IMR-90 (cell line): Measurements from ENCODE around the gene PSME4. TPM values are rescaled to one million over a fixed set of nuclear protein-coding genes. Genes with fewer than 3 reads are reported as not detected.

ENCODE experiments used
- ATAC-seq: fragments of 200-7000 bp; cut with Tn5 transposase; 2 replicates; pipeline ENCODE4 v1.9.1; 2020; ENCODE audit warnings: low read depth, mild to moderate bottlenecking, moderate library complexity
- BruUV-seq: library from RNA; stranded (reverse); fragments of 400-500 nt; replicated peaks from 2 replicates; lab custom pipeline; 2021; lab: Mats Ljungman, UMichigan
- CTCF ChIA-PET: fragments of 300-600 bp; formaldehyde crosslinking; extraction: SDS; loops from one replicate; lab custom pipeline; 2021; ENCODE audit warnings: antibody characterized with exemption; lab: Yijun Ruan, JAX
- POLR2A ChIA-PET: fragments of 300-600 bp; sonication (Branson Sonifier 250); formaldehyde crosslinking; loops from one replicate; lab custom pipeline; 2022; ENCODE audit warnings: antibody characterized with exemption; ENCODE audit not compliant: unreplicated experiment; lab: Charles Lee
- DNase-seq: peaks from one replicate; pipeline ENCODE4 v3.0.0; 2013
- H2AFZ ChIP-seq: replicated peaks from 2 replicates; pipeline ENCODE3; 2013; ENCODE audit warnings: low read length, mild to moderate bottlenecking; ENCODE audit not compliant: poor library complexity
- H2AK5ac ChIP-seq: 2 replicates; pipeline ENCODE4 v1.6.1; 2013; ENCODE audit warnings: low read depth, low read length, inconsistent platforms
- H2AK9ac ChIP-seq: replicated peaks from 2 replicates; pipeline ENCODE3; 2013; ENCODE audit warnings: mild to moderate bottlenecking, low read depth, low read length, moderate library complexity; ENCODE audit not compliant: poor library complexity
- H2BK120ac ChIP-seq: 2 replicates; pipeline ENCODE4 v1.6.1; 2013; ENCODE audit warnings: low read depth, low read length, inconsistent platforms
- H2BK15ac ChIP-seq: 3 replicates; pipeline ENCODE4 v1.6.1; 2013; ENCODE audit warnings: low read depth, low read length, inconsistent platforms
- H2BK20ac ChIP-seq: 2 replicates; pipeline ENCODE4 v1.6.1; 2013; ENCODE audit warnings: low read depth, mild to moderate bottlenecking, inconsistent platforms, low read length, moderate library complexity
- H2BK5ac ChIP-seq: 2 replicates; pipeline ENCODE4 v1.6.1; 2013; ENCODE audit warnings: mild to moderate bottlenecking, low read depth, low read length, inconsistent platforms; ENCODE audit not compliant: poor library complexity, severe bottlenecking
- H3K14ac ChIP-seq: replicated peaks from 2 replicates; pipeline ENCODE4 v1.6.1; 2013; ENCODE audit warnings: low read depth, low read length, inconsistent platforms
- H3K18ac ChIP-seq: 2 replicates; pipeline ENCODE4 v1.6.1; 2013; ENCODE audit warnings: low read depth, low read length, control low read depth
- H3K23ac ChIP-seq: 2 replicates; pipeline ENCODE4 v1.6.1; 2013; ENCODE audit warnings: low read depth, low read length, inconsistent platforms
- H3K27ac ChIP-seq: 2 replicates; pipeline ENCODE4 v1.5.1; 2013; ENCODE audit warnings: mild to moderate bottlenecking, control low read depth, low read length; ENCODE audit not compliant: insufficient read depth
- H3K27me3 ChIP-seq: 2 replicates; pipeline ENCODE4 v1.6.1; 2013; ENCODE audit warnings: low read length; ENCODE audit not compliant: control insufficient read depth, insufficient read depth
- H3K36me3 ChIP-seq: 2 replicates; pipeline ENCODE4 v1.6.1; 2013; ENCODE audit warnings: low read length, mixed read lengths; ENCODE audit not compliant: control insufficient read depth, insufficient read depth
- H3K4ac ChIP-seq: 2 replicates; pipeline ENCODE4 v1.6.1; 2013; ENCODE audit warnings: low read depth, low read length, inconsistent platforms
- H3K4me1 ChIP-seq: 2 replicates; pipeline ENCODE4 v1.6.1; 2013; ENCODE audit warnings: low read length, mixed read lengths; ENCODE audit not compliant: control insufficient read depth, insufficient read depth
- H3K4me2 ChIP-seq: 2 replicates; pipeline ENCODE4 v1.6.1; 2013; ENCODE audit warnings: low read depth, mild to moderate bottlenecking, control low read depth, low read length, moderate library complexity
- H3K4me3 ChIP-seq: 2 replicates; pipeline ENCODE4 v1.5.1; 2013; ENCODE audit warnings: low read depth, mild to moderate bottlenecking, control low read depth, low read length, moderate library complexity; ENCODE audit not compliant: insufficient read depth
- H3K56ac ChIP-seq: 2 replicates; pipeline ENCODE4 v1.6.1; 2013; ENCODE audit warnings: low read length, inconsistent platforms; ENCODE audit not compliant: insufficient read depth; ENCODE audit errors: extremely low read depth
- H3K79me1 ChIP-seq, 2 experiments: 2 replicates each; pipeline ENCODE4 v1.6.1; 2013; ENCODE audit warnings: low read length in 2 of 2, inconsistent platforms in 1 of 2, low read depth in 1 of 2
- H3K9ac ChIP-seq: 2 replicates; pipeline ENCODE4 v1.6.1; 2013; ENCODE audit warnings: low read depth, low read length, control low read depth
- H3K9me1 ChIP-seq: 2 replicates; pipeline ENCODE4 v1.6.1; 2013; ENCODE audit warnings: low read length, inconsistent platforms; ENCODE audit not compliant: insufficient read depth
- H3K9me3 ChIP-seq: 2 replicates; pipeline ENCODE4 v1.6.1; 2013; ENCODE audit warnings: low read length; ENCODE audit not compliant: control insufficient read depth, insufficient read depth
- H4K20me1 ChIP-seq: 2 replicates; pipeline ENCODE4 v1.6.1; 2013; ENCODE audit warnings: low read length, inconsistent platforms; ENCODE audit not compliant: insufficient read depth
- H4K5ac ChIP-seq: 2 replicates; pipeline ENCODE4 v1.6.1; 2013; ENCODE audit warnings: mild to moderate bottlenecking, low read depth, low read length, control low read depth
- H4K8ac ChIP-seq, 2 experiments: 2 replicates each; pipeline ENCODE4 v1.6.1; 2013; ENCODE audit warnings: low read depth in 2 of 2, low read length in 2 of 2, control low read depth in 1 of 2, inconsistent platforms in 1 of 2
- H4K91ac ChIP-seq: 2 replicates; pipeline ENCODE4 v1.6.1; 2013; ENCODE audit warnings: low read depth, low read length, inconsistent platforms; ENCODE audit not compliant: insufficient read depth
- CEBPB ChIP-seq: IDR thresholded peaks from 2 replicates; pipeline ENCODE4 v1.6.1; 2012; ENCODE audit warnings: low read depth, low read length, improper control_type of control experiment
- FOS ChIP-seq: fragments of 150-350 bp; IDR thresholded peaks from 2 replicates; pipeline ENCODE4 v1.6.1; 2016; ENCODE audit warnings: low read depth, low read length
- MAFK ChIP-seq: IDR thresholded peaks from 2 replicates; pipeline ENCODE4 v1.6.1; 2012; ENCODE audit warnings: low read depth, low read length, improper control_type of control experiment
- MAZ ChIP-seq: IDR thresholded peaks from 2 replicates; pipeline ENCODE4 v1.6.1; 2012; ENCODE audit warnings: low read depth, mild to moderate bottlenecking, low read length, improper control_type of control experiment, moderate library complexity, borderline replicate concordance
- MXI1 ChIP-seq: IDR thresholded peaks from 2 replicates; pipeline ENCODE4 v1.6.1; 2012; ENCODE audit warnings: low read depth, mild to moderate bottlenecking, low read length, moderate library complexity, borderline replicate concordance
- NFE2L2 ChIP-seq: fragments of 150-350 bp; IDR thresholded peaks from 2 replicates; pipeline ENCODE4 v1.6.1; 2016; ENCODE audit warnings: low read depth, mild to moderate bottlenecking, low read length
- POLR2A ChIP-seq: IDR thresholded peaks from 2 replicates; pipeline ENCODE4 v1.6.1; 2012; ENCODE audit warnings: mild to moderate bottlenecking, low read depth, low read length
- RAD21 ChIP-seq: IDR thresholded peaks from 2 replicates; pipeline ENCODE4 v1.6.1; 2012; ENCODE audit warnings: low read length, improper control_type of control experiment
- RCOR1 ChIP-seq: IDR thresholded peaks from 2 replicates; pipeline ENCODE4 v1.6.1; 2012; ENCODE audit warnings: mild to moderate bottlenecking, low read length, improper control_type of control experiment; ENCODE audit not compliant: insufficient replicate concordance
- SMC3 ChIP-seq: fragments of 150-350 bp; IDR thresholded peaks from 2 replicates; pipeline ENCODE4 v1.6.1; 2016; ENCODE audit warnings: low read depth, mild to moderate bottlenecking, antibody characterized with exemption, low read length, moderate library complexity
- WGBS, 2 experiments: methylation state at CpG; one replicate each; pipeline versions ENCODE4 v1.1.5 to v1.1.7; 2013; ENCODE audit warnings: missing lambda C conversion rate in 2 of 2; ENCODE audit not compliant: insufficient read length in 1 of 2; ENCODE audit errors: extremely low coverage in 2 of 2; 5-methylcytosine and 5-hydroxymethylcytosine counted together
- dilution Hi-C: fragments of 300-500 bp; cut with HindIII; formaldehyde crosslinking; loops from one replicate; pipeline ENCODE4 v1.14.3; 2018; ENCODE audit warnings: low sequenced_read_pairs; ENCODE audit not compliant: unreplicated experiment
- in situ Hi-C: fragments of 300-500 bp; cut with MboI; formaldehyde crosslinking; loops from 3 replicates; pipeline ENCODE4 v1.14.3; 2019; ENCODE audit warnings: low sequenced_read_pairs, inconsistent platforms, mixed read lengths
- intact Hi-C: fragments of 100-400 bp; cut with micrococcal nuclease; formaldehyde crosslinking; loops from 2 replicates; pipeline ENCODE4 v1.10.0; 2022
- polyA plus RNA-seq, 3 experiments: library from polyadenylated mRNA; depleted of rRNA; stranded (reverse); fragments of >200 nt; gene quantifications; 2 replicates each; pipeline ENCODE4 v1.2.3, GENCODE V29; 2012; ENCODE audit warnings: low replicate concordance in 1 of 3
- total RNA-seq: library from RNA; depleted of rRNA; stranded (reverse); fragments of >200 nt; gene quantifications from 2 replicates; pipeline ENCODE4 v1.2.3, GENCODE V29; 2012
- TF ChIP-seq, protein P1 (sequence below): conservative IDR thresholded peaks from 2 replicates; pipeline ENCODE4 v1.5.1; 2012; ENCODE audit warnings: mild to moderate bottlenecking, low read depth, low read length, improper control_type of control experiment
- TF ChIP-seq, protein P2 (sequence below): fragments of 150-350 bp; IDR thresholded peaks from 2 replicates; pipeline ENCODE4 v1.6.1; 2017; ENCODE audit warnings: mild to moderate bottlenecking, antibody characterized with exemption, low read length, low read depth

The PSME4 gene
- total and polyA plus RNA-seq, 2 of the 4 experiments (the other 2 are of a cell fraction): 28.2 to 61.3 TPM

DNA sequence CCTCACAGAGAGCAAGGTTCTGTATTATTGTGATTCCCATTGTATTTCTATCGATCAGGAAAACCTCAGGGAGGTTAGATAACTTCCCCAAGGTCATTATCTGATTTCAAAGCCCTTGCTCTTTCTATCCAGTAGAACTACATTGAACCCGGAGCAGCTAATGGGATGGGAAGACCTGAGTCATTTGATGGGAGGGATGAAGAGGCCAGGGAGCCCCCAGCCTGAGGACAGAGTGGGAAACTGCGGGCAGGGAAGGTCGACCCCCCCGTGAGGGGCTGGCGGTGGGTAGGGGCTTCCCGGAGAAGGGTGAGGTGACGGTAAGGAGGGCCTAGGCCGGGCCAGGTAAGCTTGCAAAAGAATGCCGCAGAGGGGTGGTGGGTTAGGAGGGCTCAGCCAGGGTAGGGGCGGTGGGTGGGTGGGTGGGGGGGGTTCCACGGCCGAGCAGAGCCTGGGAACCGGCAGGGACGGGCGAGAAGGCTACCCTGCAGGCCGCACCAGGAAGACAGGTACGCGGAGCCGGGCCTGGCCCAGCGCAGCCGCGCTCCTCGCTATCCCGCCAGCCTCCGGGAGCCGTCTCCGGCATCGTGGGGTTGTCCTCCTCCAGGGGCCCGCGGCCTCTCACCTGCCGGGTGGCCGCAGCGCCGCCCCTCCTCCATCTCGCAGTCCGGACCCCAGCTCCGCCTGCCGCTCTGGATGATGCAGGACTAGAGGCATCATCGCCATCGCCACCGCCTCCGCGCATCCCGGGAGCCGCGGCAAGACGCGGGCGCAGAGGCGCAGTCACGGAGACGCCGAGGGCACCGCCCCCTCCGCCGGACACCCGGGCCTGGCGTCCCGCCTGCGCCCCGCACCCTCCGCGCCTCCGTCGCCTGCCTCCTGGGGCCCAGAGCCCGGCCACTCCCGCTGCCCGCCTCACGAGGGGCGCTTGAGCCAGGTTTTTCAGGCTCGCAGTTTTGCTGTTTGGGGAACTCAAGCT, 111.3 kb downstream of the PSME4 start, which contains the start of gene GPR75:
GPR75 (minus strand) TSS at position 762 of the 976 bp plus-strand sequence. CDS start 5,211 bp downstream, outside the sequence.
- Histone ChIP-seq H3K9me3 (no peaks in the 10 kb centered on the region), H3K23ac (0 out of 2 replicates have a peak within 1 kb of the TSS, but pooled peaks have one; percentile 4), H3K4me3 (peak within 1 kb of the TSS; percentile 8), H2BK5ac (no peak within 1 kb of the TSS), H2AK5ac (no peak within 1 kb of the TSS), H4K20me1 (no peaks in the 10 kb centered on the region), H2BK20ac (no peak within 1 kb of the TSS), H3K79me1 (peaks cover 8 to 10% of the 10 kb centered on the region in 2 experiments; a peak in 3 of 4 replicates), H2BK15ac (no peak within 1 kb of the TSS), H3K4me2 (peak within 1 kb of the TSS; percentile 63; the same call in 1 of the 2 replicates), H3K4me1 (0 out of 2 replicates have a peak, but pooled peaks cover 2% of the 10 kb centered on the region), H3K56ac (no peak within 1 kb of the TSS), H4K8ac (0 out of 4 replicates have a peak within 1 kb of the TSS, but pooled peaks of 1 of the 2 experiments have one; percentile 40), H2AK9ac (no peak within 1 kb of the TSS), H3K14ac (no peak within 1 kb of the TSS), H3K9me1 (0 out of 2 replicates have a peak, but pooled peaks cover 5% of the 10 kb centered on the region), H3K36me3 (peaks cover 3% of the 10 kb centered on the region), H3K9ac (no peak within 1 kb of the TSS), H2BK120ac (no peak within 1 kb of the TSS), H3K27me3 (no peaks in the 10 kb centered on the region), H3K4ac (0 out of 2 replicates have a peak within 1 kb of the TSS, but pooled peaks have one; percentile 12), H2AFZ (peak within 1 kb of the TSS; percentile 60), H3K27ac (no peak within 1 kb of the TSS), H3K18ac (no peak within 1 kb of the TSS), H4K91ac (no peak within 1 kb of the TSS), H4K5ac (no peak within 1 kb of the TSS)
- TF ChIP-seq, protein P1, sequence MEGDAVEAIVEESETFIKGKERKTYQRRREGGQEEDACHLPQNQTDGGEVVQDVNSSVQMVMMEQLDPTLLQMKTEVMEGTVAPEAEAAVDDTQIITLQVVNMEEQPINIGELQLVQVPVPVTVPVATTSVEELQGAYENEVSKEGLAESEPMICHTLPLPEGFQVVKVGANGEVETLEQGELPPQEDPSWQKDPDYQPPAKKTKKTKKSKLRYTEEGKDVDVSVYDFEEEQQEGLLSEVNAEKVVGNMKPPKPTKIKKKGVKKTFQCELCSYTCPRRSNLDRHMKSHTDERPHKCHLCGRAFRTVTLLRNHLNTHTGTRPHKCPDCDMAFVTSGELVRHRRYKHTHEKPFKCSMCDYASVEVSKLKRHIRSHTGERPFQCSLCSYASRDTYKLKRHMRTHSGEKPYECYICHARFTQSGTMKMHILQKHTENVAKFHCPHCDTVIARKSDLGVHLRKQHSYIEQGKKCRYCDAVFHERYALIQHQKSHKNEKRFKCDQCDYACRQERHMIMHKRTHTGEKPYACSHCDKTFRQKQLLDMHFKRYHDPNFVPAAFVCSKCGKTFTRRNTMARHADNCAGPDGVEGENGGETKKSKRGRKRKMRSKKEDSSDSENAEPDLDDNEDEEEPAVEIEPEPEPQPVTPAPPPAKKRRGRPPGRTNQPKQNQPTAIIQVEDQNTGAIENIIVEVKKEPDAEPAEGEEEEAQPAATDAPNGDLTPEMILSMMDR: no peak
- TF ChIP-seq CEBPB: no peak
- no peak for TF ChIP-seq SMC3
- no peak for TF ChIP-seq RCOR1
- TF ChIP-seq, protein P2, sequence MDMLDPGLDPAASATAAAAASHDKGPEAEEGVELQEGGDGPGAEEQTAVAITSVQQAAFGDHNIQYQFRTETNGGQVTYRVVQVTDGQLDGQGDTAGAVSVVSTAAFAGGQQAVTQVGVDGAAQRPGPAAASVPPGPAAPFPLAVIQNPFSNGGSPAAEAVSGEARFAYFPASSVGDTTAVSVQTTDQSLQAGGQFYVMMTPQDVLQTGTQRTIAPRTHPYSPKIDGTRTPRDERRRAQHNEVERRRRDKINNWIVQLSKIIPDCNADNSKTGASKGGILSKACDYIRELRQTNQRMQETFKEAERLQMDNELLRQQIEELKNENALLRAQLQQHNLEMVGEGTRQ: no peak
- TF ChIP-seq MAFK: no peak
- no peak for TF ChIP-seq MAZ
- TF ChIP-seq FOS: no peak
- no peak for TF ChIP-seq MXI1
- TF ChIP-seq NFE2L2: no peak
- TF ChIP-seq POLR2A: no peak
- TF ChIP-seq RAD21: no peak
- BruUV-seq: no TSS peak
- in situ Hi-C loops (no loop called here), intact Hi-C loops (no loop called here), dilution Hi-C loops (no loop called here)
- ATAC-seq (peak; percentile 78), DNase-seq (peak; percentile 17)
- ChIA-PET CTCF (interaction anchor here (1.5 kb wide), 1 partner anchor 8 kb away, joined by 4 read pairs; no protein-coding TSS in a partner anchor), POLR2A (no interaction called here)
- 28% methylated on average over 48 of the region's 72 CpGs; no CpG with 5 or more reads in 1 of the 2 experiments for WGBS, 2 experiments
